ENCODE results near the gene TAGLN. TPM values are rescaled to one million over a fixed set of nuclear protein-coding genes. Genes with fewer than 3 reads are reported as not detected.

TAGLN gene
- total and polyA plus RNA-seq, 8 donors, result 575 to 3,801 (median 2,089) TPM

- H3K4me3 ChIP-seq, result peak overlapping the region in 2 of 4 donors; percentile 64 to 93
- WGBS, 5 donors, result 77 to 88% (median 85%) methylated on average over 5 of the region's 5 CpGs
- H3K9me3 ChIP-seq, result no peaks in the 10 kb centered on the region
- no peaks in the 10 kb centered on the region for H3K27me3 ChIP-seq
- intact Hi-C loops (cut with DNase I; ENCODE audit: low total_unique reads), result loop anchor here (5.0 to 10.0 kb wide), 2 partner anchors 43 to 85 kb away; partner anchors contain the start of gene BACE1
- peak overlapping the region in 3 of 5 donors; percentile 96 to 98 (median 96) for H3K27ac ChIP-seq
- peaks cover 34 to 66% (median 59%) of the 10 kb centered on the region in 4 donors for H3K4me1 ChIP-seq
- no peak for DNase-seq
- no peak for TF ChIP-seq POLR2A (IDR thresholded peaks at IDR 0.05)
- H3K36me3 ChIP-seq, result peaks cover 35 to 52% (median 48%) of the 10 kb centered on the region in 4 donors
Measured at GRCh38 chr11:117229931-117230285, 30.7 kb downstream of the TAGLN start.

- 35 to 51% (median 41%) methylated on average over 12 of the region's 12 CpGs for WGBS, 5 donors
- H3K36me3 ChIP-seq, result peaks cover 31 to 47% (median 43%) of the 10 kb centered on the region in 4 donors
- H3K4me3 ChIP-seq, result peak overlapping the region in 3 of 4 donors; percentile 64 to 93 (median 76)
- H3K9me3 ChIP-seq, result no peaks in the 10 kb centered on the region
- H3K4me1 ChIP-seq, result peaks cover 29 to 61% (median 53%) of the 10 kb centered on the region in 4 donors
- TF ChIP-seq POLR2AphosphoS5 (IDR thresholded peaks at IDR 0.05), result no peak
- TF ChIP-seq EP300 (IDR thresholded peaks at IDR 0.05), result no peak
- TF ChIP-seq POLR2A (IDR thresholded peaks at IDR 0.05), result no peak
- no peak for TF ChIP-seq CTCF (IDR thresholded peaks at IDR 0.05)
- DNase-seq, result no peak
- intact Hi-C loops (cut with DNase I; ENCODE audit: low total_unique reads), result loop anchor here (10.0 kb wide), 1 partner anchor 84 kb away; the partner anchor contains the start of gene BACE1
- peak overlapping the region; percentile 96 to 99 (median 96) for H3K27ac ChIP-seq
- H3K27me3 ChIP-seq, result no peaks in the 10 kb centered on the region
Measured at GRCh38 chr11:117230286-117230961, 31.3 kb downstream of the TAGLN start.

GRCh38 chr11:117230999-117231841 lies 32.0 kb downstream of the TAGLN start:
- Histone ChIP-seq H3K27me3 (no peaks in the 10 kb centered on the region), H3K4me1 (peaks cover 27 to 53% (median 46%) of the 10 kb centered on the region in 4 donors), H3K4me3 (peak overlapping the region; percentile 64 to 93 (median 80)), H3K36me3 (peaks cover 27 to 39% (median 37%) of the 10 kb centered on the region in 4 donors), H3K27ac (peak overlapping the region; percentile 96 to 99 (median 96)), H3K9me3 (no peaks in the 10 kb centered on the region)
- DNase-seq, result peak in 1 of 2 donors; percentile 66
- intact Hi-C loops (cut with DNase I; ENCODE audit: low total_unique reads), result loop anchor here (10.0 kb wide), 1 partner anchor 84 kb away; the partner anchor contains the start of gene BACE1
- no peak for TF ChIP-seq EP300 (IDR thresholded peaks at IDR 0.05)
- no peak for TF ChIP-seq CTCF (IDR thresholded peaks at IDR 0.05)
- TF ChIP-seq POLR2AphosphoS5 (IDR thresholded peaks at IDR 0.05), result no peak
- TF ChIP-seq POLR2A (IDR thresholded peaks at IDR 0.05), result no peak
- 3 to 6% (median 4%) methylated on average over 14 of the region's 14 CpGs for WGBS, 5 donors

GRCh38 chr11:117231842-117232091 lies 32.6 kb downstream of the TAGLN start, which contains the start of gene PCSK7:
TSS of gene PCSK7 (minus strand) at chr11:117232073. CDS start at chr11:117229844, 2,229 bp downstream.
- Histone ChIP-seq H3K27me3 (no peaks in the 10 kb centered on the region), H3K27ac (peak within 1 kb of the TSS; percentile 96 to 99 (median 96)), H3K4me1 (peaks cover 27 to 48% (median 42%) of the 10 kb centered on the region in 4 donors), H3K9me3 (no peaks in the 10 kb centered on the region), H3K4me3 (peak within 1 kb of the TSS; percentile 64 to 93 (median 80)), H3K36me3 (peaks cover 27 to 42% (median 35%) of the 10 kb centered on the region in 4 donors)
- TF ChIP-seq EP300 (IDR thresholded peaks at IDR 0.05) (no peak), POLR2AphosphoS5 (IDR thresholded peaks at IDR 0.05) (peak in 2 of 3 donors; percentile 74 to 80), POLR2A (IDR thresholded peaks at IDR 0.05) (no peak), CTCF (IDR thresholded peaks at IDR 0.05) (no peak)
- intact Hi-C loops (cut with DNase I; ENCODE audit: low total_unique reads), result loop anchor here (10.0 kb wide), 1 partner anchor 83 kb away; the partner anchor contains the start of gene BACE1
- DNase-seq, result peak in 1 of 2 donors; percentile 77
- 0 to 2% (median 0%) methylated on average over 13 of the region's 13 CpGs; no CpG with 5 or more reads in 1 of the 5 donors for WGBS, 5 donors
